IPS-11a (cell line): ENCODE data around the gene RFX5.
"Not testable (repeated sequence)": the region's sequence is repeated elsewhere in the genome, so short reads cannot be mapped to it uniquely, and the experiment has no call there.

Experiments used
- H3K4me3 ChIP-seq: one replicate; pipeline ENCODE4 v1.5.1; 2013; ENCODE audit warnings: low read depth, low read length, control low read depth

RFX5 gene

DNA sequence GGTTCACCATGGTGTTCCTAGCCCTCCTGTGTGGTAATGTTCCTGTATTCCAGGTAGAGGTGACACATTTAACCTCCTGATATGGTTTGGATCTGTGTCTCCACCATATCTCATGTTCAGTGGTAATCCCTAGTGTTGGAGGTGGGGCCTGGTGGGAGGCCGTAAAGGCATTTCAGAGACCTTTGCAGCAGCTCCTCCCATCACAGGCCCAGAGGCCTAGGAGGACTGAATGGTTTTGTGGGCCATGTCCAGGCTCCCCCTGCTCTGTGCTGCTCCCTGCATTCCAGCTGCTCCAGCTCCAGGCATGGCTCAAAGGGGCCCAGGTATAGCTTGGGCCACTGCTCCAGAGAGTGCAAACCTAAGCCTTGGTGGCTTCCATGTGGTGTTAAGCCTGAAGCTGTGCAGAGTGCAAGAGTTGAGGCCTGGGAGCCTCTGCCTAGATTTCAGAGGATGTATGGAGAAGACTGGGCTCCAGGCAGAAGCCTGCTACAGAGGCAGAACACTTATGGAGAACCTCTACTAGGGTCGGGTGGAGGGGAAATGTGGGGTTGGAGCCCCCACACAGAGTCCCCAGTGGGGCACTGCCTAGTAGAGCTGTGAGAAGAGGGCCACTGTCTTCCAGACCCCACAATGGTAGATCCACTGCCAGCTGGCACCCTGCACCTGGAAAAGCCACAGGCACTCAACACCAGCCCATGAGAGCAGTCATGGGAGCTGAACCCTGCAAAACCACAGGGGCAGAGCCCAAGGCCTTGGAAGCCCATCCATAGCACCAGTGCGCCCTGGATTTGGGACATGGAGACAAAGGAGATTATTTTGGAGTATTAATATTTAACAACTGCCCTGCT is 15.5 kb upstream of the RFX5 start:
- H3K4me3 ChIP-seq = no peak overlapping the region

GRCh38 chr1:151361883-151362282 is 14.8 kb upstream of the RFX5 start:
- no peak overlapping the region for H3K4me3 ChIP-seq

- no peak overlapping the region for H3K4me3 ChIP-seq
Measured at GRCh38 chr1:151356696-151357095, 9.6 kb upstream of the RFX5 start.

GRCh38 chr1:151352021-151352718 is 5.1 kb upstream of the RFX5 start:
- no peak overlapping the region for H3K4me3 ChIP-seq

- H3K4me3 ChIP-seq = not testable (repeated sequence)
Measured at GRCh38 chr1:151350323-151350722, 3.3 kb upstream of the RFX5 start.

DNA sequence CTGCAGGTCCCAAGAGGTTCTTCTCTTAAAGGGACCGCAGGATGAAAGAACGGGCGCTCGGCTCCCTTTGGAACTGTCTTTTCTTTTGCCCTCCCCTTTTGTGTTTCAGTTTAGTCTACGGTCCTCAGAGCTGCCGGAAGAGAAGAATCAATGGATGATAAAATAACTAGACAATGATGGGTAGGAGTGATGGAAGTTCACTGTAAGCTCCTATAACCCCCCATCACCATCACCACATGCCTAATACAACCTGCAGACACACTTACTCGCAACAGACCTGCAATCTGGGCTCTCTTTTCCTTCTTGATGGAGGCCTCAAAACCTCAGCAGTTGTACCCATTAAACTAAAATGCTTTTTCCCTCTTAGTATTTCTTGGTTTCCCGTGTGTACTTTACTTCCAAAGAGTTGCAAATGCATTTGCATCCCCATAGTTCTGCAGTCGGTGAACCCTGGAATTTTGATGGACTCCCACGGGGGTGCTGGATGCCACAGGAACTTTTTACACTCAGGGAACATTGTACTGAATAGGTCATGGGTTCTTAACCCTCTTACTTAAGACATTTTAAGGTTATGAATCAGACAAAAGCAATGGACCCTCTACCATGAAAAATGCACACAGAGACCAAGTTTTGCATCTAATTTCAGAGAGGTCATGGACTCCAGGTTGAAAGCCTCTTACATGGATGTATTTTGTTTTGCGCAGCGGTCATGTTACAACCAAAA is 633 bp upstream of the RFX5 start:
- no peak overlapping the region for H3K4me3 ChIP-seq

GRCh38 chr1:151346082-151346768 is 827 bp downstream of the RFX5 start:
- peak overlapping the region; percentile 62 for H3K4me3 ChIP-seq

- no peak overlapping the region for H3K4me3 ChIP-seq
Measured at GRCh38 chr1:151344291-151344690, 2.8 kb downstream of the RFX5 start.

DNA sequence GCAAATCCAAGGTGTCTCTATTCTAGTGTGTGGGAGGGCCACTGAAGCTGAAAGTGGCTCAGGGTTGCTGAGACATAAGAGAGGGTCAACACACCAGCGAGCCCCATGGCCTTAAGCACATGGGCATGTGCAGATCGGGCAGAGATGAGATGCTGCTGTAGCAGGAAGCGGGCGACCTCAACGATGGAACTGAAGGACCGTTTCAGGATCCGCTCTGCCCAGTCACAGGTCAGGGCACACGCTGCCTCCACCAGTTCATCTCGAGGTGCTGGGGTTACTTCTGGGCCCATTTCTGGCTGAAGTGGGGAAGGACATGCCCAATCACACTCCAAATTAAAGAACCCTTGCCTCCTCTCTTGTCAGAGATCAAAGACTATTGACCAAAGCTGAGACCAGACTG is 3.5 kb downstream of the RFX5 start:
- no peak overlapping the region for H3K4me3 ChIP-seq

GRCh38 chr1:151342569-151342968 is 4.5 kb downstream of the RFX5 start:
- no peak overlapping the region for H3K4me3 ChIP-seq

DNA sequence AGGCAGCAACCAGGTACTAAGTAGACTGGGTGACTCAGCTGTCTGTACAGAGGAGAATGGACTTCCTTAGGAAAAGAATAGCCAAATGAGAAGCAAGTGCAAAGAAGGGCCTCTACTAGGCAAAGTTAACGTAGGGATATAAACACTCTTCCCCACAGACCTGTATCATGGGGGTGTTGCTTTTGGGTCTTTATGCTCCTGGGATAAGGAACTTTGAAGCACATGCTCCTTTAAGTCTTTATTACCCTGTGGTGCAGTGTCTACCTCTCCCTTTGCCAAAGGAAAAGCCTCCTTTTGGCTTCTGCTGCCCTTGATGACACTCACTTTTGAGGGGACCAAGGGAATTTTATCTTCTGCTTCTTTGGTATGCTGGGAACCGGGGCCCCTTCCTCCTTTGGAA is 5.0 kb downstream of the RFX5 start:
- H3K4me3 ChIP-seq = no peak overlapping the region

DNA sequence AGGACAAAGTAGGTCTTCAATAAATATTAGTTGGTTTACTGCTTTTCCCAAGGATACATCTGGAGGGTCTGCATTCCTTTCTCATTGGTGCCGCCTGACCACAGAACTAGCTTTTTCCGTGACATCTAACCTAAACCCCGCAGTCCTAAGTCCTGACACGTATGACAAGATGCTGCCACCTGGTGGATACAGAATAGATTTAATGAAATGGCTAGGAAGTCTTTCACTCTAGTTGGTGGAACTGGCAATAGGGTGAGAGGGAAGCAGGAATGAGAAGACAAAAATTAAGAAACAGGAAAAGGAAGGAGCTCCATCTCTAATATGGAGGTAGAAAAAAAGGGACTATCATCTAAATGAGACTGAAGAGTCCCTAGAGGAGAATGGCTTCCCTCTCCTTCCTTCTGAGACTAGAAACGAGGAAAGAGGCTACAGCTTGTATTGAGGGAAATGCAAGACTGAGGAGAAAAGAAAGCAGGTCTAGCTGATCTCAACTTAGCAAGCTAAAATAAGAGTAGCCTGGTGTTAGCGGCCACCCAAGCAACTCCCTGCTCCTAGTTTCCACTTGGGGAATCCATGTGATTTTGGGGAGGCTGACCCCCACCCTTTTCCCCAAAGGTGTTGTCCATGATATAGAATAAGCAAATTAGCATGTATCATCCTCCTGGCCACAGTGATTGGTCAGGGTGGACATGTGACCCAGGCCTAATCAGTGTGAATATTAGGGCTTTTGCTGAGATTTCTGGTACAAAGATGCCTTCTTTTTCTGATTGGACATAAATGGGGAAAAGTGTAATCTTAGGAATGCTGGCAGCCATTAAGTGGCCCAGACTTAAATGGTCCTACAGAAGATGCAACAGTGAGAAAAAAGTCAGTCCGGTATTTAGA is 5.9 kb downstream of the RFX5 start:
- H3K4me3 ChIP-seq = no peak overlapping the region

DNA sequence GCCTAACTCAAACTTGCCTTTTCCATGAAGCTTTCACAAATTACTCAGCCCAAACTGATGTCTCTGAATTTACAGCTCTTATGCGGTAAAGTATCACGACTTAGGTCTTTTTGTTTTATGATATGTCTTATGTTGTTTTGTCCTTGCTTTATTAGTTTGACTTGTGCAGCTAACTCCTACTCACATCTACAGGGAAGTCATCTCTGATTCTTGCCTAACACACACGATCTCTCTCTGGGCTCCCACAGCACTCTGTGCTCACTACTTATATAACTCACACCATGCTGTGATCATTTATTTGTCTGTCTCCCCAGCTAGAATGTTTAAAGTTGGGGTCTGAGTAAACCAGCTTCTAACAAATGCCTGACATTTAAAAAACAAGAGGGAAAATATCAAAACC is 10.5 kb downstream of the RFX5 start:
- no peak overlapping the region for H3K4me3 ChIP-seq

GRCh38 chr1:151334822-151335221 is 12.2 kb downstream of the RFX5 start:
- H3K4me3 ChIP-seq = no peak overlapping the region

DNA sequence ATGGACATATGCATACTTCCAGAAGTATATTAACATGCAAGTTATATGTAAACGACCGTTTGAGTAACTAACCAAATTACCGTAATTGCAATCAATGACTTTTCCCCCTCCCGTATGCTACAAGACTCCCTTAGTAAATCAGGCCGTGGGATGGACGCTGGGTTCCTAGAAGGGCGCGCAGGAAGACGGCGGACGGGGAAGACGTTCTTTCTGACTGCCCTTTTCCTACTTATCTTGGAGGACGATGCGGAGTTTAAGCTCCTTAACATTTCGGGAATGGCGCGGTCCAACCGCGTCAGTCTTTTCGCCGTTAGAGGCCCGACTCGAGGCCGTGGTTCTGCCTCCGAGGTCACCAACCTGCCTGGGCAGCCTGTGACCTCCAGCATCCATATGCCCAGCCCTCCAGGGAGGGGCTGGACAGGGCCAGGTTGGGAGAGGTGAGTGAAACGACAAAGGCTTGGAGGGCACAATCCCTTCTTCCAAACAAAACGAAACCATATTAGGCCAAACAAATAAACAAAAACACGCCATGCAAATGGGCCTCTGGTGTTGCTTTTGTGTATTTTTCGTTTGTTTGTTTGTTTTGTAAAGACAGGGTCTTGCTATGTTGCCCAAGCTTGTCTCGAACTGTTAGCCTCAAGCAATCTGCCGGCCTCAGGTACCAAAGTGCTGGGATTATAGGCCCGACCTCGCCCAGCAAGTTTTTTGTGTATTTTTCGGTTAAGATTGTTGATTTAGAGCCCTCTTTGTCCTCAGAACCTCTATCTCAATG is 19.0 kb downstream of the RFX5 start:
- H3K4me3 ChIP-seq = peak overlapping the region; percentile 68

DNA sequence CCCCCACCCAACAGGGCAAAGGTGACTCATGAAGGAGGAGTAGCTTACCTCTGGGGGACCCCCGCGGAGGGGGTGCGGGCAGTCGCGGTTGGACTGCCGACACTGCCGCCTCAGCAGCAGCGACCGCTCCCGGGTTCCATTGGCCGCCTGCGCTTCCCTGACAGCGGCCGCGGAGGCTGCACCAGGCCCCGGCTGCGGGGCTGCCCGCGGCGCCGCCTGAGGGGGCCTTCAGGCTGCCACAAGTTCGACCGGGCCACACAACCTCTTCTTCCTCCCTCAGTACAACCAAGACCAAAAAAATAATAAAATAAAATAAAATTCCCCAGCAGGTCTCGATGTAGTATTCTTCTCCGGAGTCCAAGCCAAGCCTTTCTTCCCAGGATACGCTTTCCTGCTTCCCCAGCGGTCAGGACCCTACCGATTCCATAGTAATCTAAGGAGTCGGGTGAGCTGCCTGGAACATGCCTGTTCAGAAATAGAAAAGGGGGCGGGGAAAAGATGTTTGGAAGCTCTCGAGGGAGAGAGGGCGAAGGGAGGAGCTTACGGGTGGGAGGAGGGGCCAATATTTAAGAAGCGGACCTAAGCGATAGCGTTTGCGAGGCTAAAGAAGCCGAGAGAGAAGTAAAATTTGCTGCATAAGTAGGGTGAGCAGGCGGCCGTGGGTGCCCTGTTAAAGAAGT is 19.7 kb downstream of the RFX5 start, which contains the start of gene PI4KB:
PI4KB (minus strand) TSS at position 194 of the 680 bp plus-strand sequence. CDS start 10,935 bp downstream, outside the sequence.
- peak within 1 kb of the TSS; percentile 68 for H3K4me3 ChIP-seq

DNA sequence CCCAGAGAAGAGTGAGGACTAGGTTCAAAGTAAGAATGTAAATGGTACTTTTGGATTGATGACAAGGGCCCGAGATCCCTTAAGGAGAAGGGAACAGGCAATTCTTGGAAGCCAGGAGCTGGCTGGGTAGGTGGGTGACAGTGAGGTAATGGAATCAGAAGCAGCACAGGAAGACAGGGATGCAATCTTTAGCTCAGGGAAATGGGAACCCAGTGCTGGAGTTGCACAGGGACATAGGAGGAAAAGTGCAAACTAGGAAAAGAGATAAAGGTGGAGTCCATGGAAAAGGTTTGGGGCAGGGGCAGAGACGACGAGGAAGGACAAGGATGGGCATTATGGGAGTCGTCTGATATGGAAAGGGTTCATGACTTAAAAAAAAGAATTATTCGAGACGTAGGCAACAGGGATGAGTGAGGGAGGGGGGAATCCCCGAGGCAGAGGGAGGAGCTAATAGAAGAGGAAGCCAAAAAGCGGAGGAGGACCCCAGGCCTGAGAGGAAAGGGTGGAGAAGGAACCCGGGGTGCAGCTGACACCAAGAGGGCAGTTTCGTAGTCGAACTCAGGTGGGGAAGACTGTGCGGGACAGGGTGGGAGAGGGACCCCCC is 20.3 kb downstream of the RFX5 start:
- H3K4me3 ChIP-seq = peak overlapping the region; percentile 68
